NCI-H1092 treated with DMSO at 0.1 percent for 48 hours (cell line): ENCODE results near the gene IGSF3.

ENCODE experiments used
- DNase-seq: peaks from one replicate; lab custom pipeline; 2025; lab: John Stamatoyannopoulos, UW

IGSF3 gene

DNA sequence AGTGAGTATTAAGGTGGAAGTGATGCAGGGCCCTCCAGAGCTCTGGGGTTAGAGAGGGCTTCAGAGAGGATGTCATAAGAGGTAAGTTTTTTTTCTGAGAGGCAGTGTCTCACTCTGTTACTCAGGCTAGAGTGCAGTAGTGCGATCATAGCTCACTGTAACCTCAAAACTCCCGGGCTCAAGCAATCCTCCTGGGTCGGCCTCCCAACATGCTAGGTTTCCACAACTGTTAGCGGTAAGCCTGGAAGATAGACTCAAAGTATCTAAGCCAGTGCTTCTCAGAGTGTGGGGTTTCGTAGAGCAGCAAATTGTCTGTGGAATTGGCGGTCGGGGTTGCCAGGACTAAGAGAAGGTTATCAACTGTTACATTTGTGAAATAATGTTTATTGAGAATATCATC lies 18.6 kb upstream of the IGSF3 start:
- no peak for DNase-seq

DNA sequence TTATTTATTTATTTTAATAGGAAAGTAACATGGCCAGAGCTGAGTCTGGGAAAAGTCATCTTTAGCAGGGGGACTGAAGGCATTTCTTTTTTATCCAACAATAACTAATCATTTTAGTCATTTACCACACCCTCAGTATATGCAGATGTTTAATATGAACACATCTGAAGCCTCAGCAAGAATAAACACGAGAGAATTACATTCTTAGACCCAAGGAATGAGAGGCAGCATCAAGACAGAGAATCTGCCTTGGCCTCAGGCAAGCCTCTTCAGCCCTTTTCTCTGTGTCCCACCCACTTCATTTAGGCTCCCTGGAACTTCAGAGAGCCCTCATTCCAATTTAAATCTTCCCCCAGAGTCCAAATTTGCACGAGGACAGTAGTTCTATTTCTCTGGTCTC lies 17.0 kb upstream of the IGSF3 start:
- DNase-seq = no peak

DNA sequence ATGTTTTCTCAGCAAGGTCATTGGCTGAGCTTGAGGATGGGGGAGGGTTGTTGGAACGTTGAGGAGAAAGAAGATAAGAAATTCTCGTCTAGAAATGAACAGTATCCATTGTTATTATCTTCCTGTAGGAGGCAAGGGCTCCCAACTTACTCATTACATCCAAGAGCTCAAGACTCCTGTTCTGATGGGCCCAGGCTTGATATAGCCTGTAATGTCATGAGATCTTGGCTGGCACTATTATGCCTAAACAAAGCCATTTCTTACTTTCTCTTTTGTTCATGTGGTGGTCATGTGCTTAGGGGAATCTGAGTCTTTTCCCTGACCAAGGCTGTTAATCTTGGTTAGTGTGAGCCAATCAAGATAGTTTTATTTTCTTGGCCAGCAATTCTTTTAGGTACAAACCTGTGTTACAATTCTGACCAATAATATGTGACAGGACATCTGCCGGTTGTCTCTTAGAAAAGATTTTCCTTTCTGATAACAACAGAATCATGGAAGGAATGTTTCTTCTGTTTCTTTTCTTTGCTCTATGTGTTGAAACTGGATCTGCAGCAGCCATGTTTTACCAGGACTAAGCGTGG lies 15.2 kb upstream of the IGSF3 start:
- no peak for DNase-seq

DNA sequence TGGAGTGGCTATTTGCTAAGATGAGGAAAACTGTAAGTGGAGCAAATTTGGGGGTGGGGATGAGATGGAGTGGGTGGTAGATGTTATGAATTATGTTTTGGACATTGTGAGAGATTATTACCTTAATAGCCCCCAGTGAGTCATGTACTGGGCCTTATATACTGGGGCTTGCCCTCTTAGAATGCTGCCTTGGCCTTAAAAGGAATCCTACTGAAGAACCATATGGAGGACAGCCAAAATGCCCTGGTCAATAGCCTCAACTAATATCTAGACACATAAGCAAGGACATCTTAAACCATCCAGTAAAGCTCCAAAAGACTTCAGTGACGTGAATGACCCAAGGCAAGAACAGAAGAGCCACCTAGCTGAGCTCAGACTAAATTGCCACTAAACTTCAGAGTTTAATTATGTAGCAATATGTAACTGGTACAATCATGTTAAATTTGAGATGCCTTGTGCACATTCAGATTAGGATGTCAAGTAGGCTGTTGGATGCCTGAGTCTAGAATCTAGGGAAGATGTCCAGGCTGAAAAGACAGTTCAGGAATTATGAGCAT lies 13.9 kb upstream of the IGSF3 start:
- DNase-seq = no peak

DNA sequence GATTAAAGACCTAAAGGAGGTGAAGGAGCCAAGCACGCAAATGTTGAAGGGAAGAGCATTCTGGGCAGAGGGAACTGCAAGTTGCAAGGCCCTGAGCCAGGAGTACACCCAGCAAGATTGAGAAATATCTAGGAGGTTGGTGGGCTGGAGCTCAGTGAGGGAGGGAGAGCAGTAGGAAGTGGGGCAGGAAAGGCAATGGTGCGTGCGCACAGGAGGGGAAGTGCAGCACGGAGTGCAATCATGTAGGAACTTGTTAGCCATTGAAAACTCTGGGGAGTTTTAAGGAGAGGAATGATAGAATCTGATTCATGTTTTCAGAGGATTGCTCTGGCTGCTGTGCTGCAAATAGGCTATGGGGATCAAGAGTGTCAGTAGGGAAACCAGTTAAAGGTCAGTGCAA lies 13.2 kb upstream of the IGSF3 start:
- DNase-seq = no peak

DNA sequence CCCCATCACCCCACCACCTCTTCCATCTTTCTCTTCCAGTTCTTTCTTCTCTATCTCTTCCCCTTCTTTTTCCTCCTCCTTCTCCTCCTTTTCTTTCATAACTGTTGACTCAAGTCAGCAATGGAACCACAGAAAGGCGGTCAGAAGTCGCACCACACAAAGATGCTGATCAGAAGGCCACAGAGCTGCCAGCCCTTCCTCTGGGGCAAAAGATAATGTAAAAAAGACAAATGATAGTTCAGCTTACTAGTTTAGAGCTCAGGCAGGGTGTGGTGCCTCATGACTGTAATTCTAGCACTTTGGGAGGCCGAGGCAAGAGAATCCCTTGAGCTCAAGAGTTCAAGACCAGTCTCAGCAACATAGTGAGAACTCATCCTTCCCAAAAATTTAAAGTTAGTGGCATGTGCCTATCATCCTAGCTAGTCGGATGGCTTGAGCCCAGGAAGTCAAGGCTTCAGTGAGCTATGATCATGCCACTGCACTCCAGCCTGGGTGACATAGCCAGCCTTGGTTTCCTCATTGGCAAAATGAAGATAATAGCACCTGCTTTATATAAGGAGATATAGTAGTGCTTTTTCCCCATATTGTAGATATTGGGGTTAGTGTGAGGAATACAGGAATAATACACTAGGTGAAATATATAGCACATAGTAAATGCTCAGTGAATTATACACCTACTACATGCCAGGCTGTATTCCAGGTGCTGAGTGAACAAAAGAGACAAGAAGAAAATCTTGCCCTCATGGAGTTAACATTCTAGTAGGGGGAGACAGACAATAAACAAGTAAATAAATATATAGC lies 12.5 kb upstream of the IGSF3 start:
- DNase-seq = no peak

DNA sequence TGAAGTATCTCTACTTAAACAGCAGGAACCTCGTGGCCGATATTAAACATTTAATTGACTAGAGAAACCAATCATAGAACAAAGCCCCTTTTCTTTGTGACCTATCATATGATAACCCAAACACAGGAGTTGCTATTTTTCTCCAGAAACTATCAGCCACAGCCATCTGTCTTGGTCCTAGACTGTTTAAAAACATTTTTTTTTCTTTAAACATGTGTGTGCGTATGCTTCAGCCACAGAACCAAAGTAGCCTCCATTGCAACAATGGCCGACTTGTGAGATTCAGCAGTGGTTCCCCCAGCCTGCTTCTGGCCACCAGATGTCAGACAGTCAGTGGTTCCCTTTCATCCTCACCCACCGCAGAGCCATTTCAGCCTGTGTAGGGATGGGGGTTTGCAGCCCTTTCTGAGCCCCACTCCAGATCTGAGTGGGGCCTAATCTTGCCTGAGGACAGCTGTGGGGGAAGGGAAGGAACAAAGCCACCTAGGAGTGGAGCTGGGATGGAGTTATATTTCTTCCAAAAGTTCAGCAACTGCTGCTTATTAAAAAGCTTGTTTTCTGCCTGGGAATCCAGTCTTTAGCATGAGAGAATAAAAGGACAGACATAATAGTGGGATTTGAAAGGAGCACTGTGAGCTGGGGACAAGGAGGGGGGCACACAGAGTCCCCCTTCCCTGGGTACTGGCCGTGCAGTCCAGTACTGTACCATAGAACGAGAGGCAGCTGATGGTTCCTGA lies 11.7 kb upstream of the IGSF3 start:
- no peak for DNase-seq

DNA sequence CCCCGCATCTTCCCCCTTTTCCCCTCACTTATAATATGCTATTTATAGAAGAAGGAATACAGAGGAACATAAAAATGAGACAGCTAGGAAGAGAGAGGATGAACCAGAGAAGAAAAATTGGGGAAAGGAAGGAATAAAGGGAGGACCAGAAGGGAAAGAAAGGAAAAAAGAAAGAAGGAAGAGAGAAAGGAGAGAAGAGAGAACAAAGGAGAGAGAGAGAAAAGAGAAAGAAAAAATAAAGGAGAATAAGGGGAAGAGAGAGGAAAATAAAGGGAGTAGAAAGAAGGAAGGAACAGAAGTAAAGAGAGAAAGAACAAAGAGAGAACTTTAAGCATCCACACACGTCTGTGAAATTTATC lies 11.2 kb upstream of the IGSF3 start:
- no peak for DNase-seq

DNA sequence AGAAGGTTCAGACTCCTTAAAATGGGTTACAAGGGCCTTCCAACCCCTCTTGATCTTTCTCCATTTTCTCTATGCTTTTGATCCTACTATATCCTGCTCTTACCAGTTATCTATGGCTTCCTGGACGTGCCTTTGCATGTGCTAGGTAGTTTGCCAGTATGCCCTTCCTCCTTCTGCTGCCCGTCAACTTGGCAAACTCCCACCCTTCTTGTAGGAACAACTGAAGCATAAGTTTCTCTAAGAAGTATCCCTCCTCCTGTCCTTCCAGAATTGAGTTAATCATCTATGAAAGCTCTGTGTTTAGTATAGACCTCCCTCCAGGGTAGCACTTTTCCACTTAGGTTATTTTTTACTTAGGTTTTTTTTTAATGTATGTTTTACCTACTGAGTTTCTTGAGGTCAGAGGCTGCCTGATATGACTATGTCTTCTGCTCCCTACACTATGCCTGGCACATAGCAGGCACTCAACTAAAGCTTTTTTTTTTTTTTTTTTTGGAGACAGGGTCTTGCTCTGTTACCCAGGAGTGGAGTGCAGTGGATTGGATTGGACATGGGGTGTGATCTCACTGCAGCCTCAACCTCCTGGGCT lies 10.0 kb upstream of the IGSF3 start:
- no peak for DNase-seq

DNA sequence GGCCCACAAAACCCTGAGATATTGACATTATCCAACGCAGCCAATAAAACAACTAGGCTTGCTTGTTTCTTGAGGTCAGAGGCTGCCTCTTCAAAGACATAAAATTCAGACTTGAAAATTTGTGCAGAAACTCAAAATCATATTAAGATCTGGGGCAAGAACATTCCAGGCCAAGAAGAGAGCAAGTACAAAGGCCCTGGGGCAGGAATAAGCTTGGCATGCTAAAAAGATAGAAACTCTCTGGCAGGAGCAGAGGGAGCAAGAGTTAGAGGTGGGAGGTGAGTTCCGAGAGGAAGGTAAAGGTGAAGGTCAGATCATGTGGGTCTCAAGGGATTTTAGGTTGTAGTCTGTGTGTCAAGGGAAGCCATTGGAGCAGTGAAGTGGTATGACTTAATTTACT lies 8.8 kb upstream of the IGSF3 start:
- no peak for DNase-seq

DNA sequence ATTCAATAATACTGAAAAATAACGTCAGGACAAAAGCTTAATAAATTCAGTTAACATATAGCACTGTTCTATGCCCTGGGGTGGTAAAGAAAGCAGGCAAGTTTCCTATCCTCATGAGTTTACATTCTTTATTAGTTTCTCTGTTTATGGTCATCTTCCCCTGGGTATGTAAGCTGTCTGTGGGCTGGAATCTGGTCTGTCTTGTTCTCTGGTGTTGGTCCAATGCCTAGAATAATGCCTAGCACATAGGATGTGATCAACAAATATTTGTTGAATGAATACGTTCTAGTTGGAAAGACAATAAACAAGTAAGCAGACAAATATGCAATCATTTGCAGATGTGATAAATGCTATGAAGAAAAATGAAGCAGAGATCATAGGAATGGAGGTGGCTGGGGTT lies 7.2 kb upstream of the IGSF3 start:
- DNase-seq = no peak

DNA sequence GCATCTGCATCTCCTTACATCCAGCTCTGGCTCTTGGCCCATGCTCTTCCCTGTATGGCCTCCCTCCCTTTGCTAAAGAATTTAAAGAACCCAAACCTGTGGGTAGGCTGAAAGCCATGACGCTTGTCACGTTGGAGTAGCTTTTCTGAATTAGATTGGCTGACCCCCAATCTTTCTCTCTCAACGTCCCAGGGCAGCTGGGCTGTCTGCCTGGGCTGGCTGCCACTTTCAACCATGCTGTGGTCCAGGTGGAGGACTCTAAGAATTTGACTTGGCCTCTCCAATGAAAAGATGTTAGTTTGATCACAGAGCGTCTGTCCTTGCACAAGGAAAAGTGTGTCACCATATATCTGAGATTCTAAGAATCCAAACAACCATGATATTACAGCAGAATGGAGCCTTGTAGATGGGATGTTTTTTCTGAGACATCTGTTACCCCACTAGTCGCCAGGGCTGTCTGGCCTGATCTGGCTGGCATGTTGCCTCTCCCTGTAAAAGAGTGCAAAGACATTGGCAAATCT lies 6.5 kb upstream of the IGSF3 start:
- DNase-seq = no peak

DNA sequence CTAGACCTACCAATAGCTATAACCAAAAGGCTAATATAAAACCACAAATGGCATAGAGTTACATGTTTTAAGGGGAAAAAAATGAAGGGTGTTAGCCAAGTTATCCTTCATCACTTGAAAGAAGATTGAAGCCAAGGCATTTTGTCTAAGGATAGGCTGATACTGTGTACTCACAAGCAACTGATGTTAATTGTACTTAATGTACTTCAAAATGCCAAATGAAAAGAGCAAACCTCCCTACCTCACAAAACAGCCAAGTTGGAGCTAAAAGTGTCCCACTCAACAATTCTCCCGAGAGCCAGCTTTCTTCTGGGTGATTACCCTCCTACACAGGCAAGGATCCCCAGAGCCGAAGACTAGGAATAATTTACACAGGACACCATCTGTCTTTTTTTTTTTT lies 4.4 kb upstream of the IGSF3 start:
- no peak for DNase-seq

DNA sequence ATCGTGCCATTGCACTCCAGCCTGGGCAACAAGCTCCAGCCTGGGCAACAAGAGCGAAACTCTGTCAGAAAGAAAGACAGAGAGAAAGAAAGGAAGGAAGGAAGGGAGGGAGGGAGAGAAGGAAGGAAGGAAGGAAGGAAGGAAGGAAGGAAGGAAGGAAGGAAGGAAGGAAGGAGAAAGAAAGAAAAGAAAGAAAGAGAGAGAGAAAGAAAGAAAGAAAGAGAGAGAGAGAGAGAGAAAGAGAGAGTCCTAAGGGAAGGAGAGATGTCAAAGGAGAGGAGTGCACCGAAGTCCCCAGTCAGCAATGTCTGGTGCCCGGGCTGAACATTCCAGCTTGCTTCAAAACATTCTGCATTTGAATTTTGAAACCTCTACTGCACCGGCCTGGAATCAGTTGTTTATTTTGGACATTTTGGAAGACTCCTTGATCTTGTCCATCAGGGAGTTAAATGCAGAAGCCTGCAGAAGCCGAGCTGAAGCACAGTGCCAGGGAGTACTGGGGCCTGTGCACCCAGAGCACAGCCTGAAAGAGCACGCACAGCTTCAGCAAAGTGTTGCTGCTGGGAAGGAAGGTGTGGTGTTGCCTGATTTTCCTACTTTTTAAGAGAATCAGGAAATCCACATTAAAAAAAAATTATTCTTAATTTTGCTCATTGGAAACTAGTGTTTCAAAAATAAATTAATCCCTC lies 3.7 kb upstream of the IGSF3 start:
- no peak for DNase-seq

DNA sequence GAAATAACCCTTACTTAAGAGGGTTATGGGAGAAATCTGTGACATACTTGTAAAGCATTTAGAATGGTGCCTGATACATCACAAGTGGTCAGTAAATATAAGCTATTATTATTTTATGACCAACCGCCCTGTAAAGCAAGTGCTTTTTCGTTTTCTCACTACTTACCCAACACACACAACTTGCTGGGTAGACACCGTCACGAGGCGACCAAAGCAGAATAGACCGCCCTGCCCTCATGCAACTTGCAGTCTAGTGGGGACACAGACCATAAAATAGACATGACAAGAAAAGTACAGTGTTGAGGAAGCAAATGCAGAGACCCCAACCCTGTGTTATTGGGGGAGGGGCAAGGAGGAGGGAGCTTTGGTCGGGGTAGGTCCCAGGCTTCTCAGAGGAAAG lies 744 bp upstream of the IGSF3 start:
- no peak for DNase-seq

DNA sequence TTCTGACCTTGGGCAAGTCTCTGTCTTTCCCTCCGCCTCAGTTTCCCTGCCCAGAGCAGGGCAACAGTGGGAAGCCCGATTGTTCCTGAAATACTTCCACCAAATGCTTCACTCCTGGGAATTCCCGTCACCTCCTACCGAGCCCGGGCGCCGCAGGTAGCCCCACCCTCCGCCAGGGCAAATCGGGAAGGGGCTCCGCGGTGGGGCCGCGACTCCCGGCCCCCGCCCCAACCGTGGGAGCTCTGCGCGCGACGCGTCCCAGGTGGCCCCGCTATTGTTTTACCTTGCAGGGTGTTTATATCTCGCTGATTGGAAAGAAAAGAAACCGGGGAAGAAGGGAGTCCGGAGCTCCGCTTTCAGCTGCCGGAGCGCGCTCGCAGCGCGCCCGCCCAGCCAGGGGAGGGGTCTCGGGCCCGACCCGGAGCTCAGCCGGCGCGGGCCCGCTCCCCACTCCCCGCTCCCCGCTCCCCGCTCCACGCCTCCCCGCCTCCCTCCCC lies 407 bp downstream of the IGSF3 start:
- peak; percentile 53 for DNase-seq

DNA sequence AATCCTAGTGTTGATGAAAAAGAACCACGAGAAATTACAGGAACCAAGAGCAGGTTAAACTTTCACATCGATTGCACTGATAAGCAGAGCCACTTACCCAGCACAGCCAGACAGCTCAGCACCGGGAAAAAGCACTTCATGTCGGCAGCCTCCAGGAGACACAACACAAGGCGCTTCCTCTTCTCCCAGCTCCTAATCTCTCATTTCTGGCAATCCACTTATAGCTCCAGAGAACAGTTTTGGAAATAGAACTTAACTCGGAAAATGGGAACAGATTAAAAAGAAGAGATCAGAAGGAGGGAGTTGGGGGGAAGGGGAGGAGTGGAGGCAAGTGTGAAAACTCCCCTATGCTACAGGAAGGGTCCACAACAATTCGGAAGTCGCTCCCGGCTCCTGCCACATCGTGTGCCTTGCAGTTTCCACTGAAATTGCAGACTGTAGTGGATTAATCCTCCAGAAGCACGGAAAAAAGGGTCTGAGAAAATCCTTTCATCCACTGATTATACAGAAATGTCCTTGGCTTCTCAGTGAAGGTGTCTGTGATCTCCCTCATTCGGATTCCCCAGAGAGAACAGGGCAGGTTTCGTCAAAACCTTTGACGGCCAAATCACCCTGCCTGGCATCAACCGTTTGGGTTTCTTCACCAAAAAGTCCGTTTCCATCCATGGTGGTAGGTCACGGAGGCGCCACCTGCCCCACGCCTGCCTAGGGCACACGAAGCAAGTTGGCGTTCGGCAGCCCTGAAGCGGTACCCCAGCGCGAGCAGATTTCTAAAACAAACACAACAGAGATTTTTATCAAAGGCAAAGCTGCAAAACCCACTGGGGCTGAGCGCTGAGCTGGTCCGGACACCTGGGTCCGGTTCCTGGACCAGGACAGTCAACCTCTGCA lies 1.1 kb downstream of the IGSF3 start:
- DNase-seq = no peak

DNA sequence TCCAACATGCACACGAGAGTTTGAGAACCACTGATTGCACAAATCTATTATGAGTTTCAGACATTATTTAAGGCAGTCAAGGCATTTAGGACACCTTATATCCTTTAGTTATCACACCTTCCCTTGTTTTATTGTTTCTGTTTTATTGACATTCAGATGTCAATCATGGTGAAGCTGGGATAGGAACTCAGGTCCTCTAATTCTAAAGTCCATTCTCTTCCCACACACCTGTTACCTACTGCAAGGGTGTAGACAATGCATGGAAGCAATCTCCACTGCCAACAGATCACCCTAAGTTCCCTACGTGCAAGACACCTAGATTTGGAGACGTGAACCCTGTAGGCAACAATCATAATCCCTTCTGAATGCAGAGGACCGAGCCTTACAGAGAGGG lies 2.6 kb downstream of the IGSF3 start:
- no peak for DNase-seq

DNA sequence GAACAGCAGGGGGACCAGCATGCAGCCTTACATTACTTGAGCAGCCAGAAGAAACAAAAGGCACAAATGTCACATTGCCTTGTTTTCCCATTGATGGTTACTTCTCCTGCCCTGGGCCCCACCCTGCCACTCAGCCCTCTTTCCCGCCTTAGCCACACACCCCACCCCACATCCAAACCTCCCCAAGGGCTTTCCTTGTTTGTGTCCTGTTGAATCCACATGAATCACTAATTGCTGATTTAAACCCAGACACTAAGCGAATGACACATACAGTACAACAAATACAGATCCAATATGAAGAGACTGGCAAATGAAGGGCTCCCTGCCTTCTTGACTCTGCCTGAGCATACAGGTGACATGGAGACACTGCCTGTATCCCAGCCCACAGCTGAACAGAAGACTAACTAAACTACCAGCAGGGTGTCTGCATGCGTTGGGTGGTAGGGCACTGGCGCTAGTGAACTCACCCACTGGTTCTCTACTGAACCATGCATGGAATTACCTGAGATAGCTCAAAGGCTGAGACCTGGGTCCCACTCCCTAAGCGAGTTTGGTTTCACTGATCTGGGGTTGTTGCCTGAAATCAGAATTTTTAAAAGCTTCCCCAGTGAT lies 3.1 kb downstream of the IGSF3 start:
- DNase-seq = no peak

DNA sequence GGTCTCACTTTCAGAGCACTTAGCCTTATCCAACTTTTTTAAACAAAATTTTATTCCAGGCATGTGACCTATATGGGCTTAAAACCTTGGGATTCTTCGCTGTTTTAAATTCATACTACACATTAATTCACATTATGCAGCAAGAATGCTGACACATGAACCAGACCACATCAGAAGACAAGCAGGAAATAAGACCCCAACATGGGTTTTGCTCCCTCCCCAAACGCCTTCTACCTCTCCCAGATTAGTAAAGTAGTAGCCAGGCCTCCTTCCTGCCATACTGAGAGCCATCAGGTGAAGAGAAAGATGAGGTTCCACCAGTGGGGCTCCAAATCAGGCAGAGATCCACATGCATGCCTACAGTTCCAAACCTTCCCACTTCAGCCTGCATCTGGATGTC lies 3.7 kb downstream of the IGSF3 start:
- DNase-seq = no peak
